SH-SY5Y (cell line): ENCODE data around the gene GRAP.

ENCODE experiments used
- GATA2 ChIP-seq: IDR thresholded peaks from 2 replicates; pipeline ENCODE4 v1.6.1; 2011; ENCODE audit warnings: mild to moderate bottlenecking, low read depth, low read length
- GATA3 ChIP-seq: IDR thresholded peaks from 2 replicates; pipeline ENCODE4 v1.6.1; 2011; ENCODE audit warnings: low read depth, mild to moderate bottlenecking, low read length, moderate library complexity

DNA sequence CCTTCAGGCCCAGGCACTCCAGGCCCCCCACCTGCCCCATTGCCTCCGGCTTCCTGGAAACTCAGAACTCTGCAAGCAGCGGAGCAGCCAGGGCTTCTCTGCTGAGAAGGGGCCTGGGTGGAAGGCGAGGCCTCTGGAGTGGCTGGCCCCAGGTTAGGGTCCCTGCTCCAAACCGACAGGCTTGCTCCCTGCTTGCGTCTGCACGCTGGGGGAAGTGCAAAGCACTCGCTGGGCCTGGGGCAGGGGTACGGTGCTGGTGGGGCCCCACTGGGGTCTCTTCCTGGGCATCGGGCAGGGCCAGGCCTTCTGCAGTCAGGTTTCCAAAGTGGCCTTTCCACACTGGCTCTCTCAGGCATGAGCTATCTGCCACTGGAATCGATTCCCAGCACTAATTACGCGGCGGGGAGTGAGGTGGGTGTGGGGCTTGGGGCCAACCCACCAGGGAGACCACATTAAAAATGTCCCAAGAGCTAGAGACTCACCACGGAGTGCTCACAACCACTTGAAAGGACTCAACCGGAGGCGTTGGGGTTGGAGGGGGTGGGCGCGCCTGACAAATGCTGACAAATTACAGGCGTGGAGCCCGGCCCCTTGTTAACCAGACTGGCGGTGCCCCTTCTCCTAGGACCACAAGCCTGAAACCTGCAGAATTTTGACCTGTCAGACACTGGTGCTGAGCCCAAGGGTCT lies 60.1 kb downstream of the GRAP start:
- TF ChIP-seq GATA2 (no peak), GATA3 (no peak)
